DMS114 treated with DMSO at 0.1 percent for 48 hours (cell line): ENCODE data around the gene CMTR1.

ENCODE experiments used
- DNase-seq: peaks from one replicate; lab custom pipeline; 2025; ENCODE audit not compliant: unreplicated experiment; lab: John Stamatoyannopoulos, UW

The CMTR1 gene

DNA sequence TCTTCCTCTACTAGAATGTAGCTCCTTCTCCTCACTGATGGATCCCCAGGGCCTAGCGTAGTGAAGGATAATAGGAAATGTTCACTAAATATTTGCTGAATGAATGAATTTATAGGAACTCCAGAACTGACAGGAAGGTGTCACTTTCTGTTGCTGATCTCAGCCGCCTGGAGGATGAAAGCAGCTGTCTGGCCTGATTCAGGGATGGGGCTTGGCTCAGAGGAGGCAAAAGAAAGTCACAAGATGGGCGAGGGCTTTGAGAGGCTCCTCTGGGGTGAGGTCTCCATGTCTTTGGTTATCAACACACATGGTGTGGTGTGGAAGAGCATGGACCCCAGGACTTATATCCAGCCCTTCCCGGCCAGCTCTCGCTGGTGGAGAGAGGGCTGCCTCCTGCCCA, 78.2 kb downstream of the CMTR1 start:
- DNase-seq: no peak

- DNase-seq: no peak
Observed at GRCh38 chr6:37511910-37512399, 78.9 kb downstream of the CMTR1 start.

DNA sequence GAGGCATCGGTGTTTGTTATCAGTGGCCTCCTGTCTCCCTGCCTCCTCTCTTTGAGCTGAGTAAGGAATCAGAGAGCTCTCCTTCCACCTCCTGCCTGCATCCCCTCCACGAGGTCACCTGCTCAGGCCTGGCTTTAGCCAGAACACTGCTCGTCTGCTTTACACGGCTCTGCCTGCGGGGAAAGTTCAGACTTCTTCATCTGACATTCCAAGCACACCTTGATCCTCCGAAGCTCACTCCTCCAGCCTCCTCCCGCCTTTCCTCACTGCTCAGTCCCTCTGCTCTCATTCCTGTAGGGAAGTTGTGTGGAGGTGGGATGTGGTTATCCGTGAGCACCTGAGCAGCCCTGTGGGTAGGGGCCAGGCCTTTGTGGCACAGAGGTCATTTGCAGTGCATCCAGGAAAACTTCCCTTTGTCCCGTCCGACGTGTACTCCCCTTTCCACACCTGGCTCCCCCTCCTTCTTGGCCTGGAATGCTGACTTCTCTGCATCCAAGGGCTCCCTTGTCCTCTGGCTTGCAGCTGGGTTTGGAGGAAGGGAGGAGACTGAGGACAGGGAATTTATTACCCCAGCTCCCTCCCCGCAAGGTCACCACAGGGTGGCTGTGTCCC, 79.5 kb downstream of the CMTR1 start:
- no peak for DNase-seq

- no peak for DNase-seq
Observed at GRCh38 chr6:37513155-37513554, 80.1 kb downstream of the CMTR1 start.

DNA sequence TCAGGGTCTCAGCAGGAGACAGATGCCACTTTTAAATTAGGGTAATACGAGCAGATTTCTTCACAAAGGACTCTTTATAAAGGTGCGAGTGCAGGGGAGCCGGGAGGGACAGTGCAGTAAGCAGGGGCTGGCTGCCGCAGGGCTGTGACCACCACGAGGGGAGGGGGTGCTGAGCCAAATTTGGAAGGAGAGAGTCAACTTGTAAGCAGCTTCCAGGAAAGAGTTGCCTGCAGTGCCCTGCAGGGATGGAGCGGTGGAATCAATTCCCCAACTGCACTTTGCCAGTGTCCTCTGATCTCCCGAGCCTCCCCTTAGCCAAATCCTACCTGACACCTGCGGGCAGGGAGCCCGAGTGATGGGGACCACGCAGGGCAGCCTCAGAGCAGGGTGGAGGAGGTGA, 80.6 kb downstream of the CMTR1 start:
- no peak for DNase-seq

- no peak for DNase-seq
Observed at GRCh38 chr6:37514321-37514771, 81.3 kb downstream of the CMTR1 start.

DNA sequence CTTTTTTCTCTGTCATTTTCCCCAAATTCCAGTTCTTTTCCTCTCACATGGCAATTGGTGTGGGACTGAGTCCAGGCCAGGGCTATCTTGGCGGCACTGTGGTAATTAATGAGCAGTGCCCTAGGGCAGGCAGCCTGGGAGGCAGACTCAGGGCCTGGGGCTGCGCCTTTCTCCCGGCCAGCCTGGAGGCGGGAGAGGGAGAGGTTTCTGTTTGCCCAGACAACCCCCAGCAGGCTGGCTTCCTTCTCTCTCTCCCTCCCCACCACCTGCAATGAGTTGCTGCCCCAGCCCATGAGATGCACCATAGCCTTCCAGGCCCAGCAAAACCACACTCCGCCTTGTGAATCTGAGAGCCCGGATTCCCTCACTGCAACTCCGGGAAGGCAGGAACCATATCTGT, 81.8 kb downstream of the CMTR1 start:
- DNase-seq: no peak

DNA sequence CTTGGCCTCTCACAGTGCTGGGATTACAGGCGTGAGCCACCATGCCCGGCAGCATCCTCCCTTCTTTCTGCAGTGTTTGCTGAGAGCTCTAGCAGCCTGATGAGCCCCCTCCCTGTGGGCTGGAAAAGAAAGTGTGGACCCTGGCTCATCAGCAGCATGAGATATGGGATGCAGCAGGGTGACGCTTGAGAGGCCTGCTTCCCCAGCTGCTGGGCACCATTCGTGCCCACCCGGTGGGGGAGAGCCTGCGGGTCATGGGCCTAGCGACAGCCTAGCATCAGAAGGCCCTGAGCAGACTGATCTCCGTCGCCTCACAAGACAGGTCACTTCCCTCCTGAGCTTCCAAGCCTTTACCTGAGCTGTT, 82.7 kb downstream of the CMTR1 start:
- no peak for DNase-seq

- DNase-seq: no peak
Observed at GRCh38 chr6:37516076-37516919, 83.3 kb downstream of the CMTR1 start.

DNA sequence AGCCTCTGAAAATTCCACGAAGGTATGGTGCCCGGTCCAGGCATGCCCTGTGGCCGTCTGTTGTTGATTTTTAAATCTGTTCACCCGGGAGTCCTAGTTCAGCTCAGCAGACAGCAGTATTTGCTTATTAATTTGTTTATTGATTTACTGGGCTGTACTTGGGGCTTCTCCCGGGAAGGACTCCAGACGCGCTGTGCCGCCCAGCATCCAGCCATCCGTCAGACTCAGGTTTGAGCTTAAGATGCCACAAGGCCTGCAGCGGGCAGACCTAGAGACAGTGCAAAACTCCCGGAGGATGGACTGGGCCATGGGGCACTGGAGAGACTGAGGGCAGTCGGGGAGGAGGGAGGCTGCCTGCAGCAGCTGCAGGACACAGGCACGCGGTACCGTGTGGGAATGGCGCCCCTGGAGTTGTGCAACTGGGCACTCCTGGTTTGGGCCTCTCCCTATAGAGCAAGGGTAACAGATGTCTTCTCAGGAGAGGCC, 83.9 kb downstream of the CMTR1 start:
- no peak for DNase-seq

DNA sequence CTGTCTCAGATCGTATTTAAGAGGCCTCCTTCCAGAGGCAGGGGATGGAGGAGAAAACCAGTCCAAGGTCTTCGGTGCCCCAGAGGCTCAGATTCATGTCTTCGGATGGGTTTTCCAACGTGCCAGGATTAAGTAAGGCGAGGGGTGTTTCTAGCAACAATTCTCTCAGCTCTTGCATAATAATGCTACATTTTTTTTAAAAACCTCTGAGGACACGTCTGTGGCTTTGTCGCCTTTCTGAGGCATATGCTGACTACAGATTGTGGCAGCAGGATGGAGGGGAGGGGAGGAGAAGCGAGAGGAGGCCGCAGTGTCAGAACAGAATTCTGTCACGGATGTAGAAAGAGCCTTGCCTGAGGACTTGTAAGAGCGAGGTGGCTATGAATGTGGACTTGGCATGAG, 84.4 kb downstream of the CMTR1 start:
- no peak for DNase-seq

- DNase-seq: no peak
Observed at GRCh38 chr6:37518116-37518515, 85.1 kb downstream of the CMTR1 start.

- DNase-seq: no peak
Observed at GRCh38 chr6:37519461-37519860, 86.4 kb downstream of the CMTR1 start.

DNA sequence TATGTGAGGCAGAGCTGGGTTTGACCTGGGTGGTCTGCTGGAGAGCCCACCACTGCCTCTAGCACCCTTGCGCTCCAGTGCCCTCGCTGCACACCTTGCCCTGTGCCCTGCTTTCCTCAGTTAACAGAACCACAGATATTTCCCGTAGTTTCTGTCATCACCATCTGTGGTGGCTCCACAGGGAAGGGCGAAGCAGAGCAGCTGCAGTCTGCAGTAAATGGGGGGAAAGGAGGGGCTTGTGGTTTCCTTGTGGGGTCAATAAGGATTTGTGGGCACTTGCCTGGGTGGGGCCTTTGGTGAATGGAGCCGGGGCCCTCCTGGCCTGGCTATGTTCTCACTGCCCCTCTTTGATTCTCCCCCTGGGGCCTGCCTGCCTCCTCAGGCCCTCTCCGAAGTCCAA, 87.9 kb downstream of the CMTR1 start:
- no peak for DNase-seq

DNA sequence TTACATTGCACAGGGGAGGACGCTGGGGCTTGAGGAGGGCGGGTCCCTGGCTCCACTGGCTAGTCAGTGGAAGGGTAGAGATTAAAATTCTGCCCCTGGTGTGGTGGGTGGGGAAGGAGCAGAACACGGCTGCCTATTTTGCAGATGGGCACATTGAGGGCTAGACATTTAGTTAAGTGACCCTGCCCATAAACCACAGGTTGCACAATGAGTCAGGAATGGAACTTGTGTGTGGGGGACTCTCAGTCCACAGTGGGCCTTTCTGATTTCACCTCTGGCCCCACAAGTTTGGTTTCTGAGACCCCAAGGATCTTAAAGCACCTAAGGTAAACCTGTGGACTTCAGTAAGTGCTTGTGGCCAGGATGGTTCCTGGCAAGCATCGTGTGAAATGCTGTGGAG, 88.7 kb downstream of the CMTR1 start:
- no peak for DNase-seq

GRCh38 chr6:37522836-37523235, 89.8 kb downstream of the CMTR1 start:
- no peak for DNase-seq

GRCh38 chr6:37523412-37523811, 90.4 kb downstream of the CMTR1 start:
- no peak for DNase-seq

GRCh38 chr6:37524025-37524969, 91.3 kb downstream of the CMTR1 start:
- no peak for DNase-seq

DNA sequence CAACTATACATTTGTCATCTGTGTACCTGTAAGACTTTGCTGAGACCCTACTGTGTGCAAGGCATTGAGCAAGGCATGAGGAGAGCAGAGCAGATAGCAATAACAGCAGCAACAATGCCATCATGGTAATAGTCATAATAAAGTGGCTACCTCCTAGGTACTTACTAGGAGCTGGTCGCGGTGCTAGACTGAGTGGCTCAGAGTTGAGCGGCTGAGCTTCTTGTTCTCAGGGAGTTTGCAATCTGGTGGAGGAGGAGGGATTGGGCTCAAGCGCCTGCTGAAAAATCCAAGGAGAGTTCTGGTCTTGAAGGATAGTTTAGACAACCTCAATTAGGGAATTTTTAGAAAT, 91.9 kb downstream of the CMTR1 start:
- DNase-seq: no peak

GRCh38 chr6:37525460-37526357, 92.7 kb downstream of the CMTR1 start:
- DNase-seq: no peak
